Peyer's patch (tissue), 4 donors: ENCODE results near the gene MATK. TPM values are rescaled to one million over a fixed set of nuclear protein-coding genes. Genes with fewer than 3 reads are reported as not detected.

Experiments
- DNase-seq, 3 donors: peaks; one replicate each; pipeline ENCODE4 v3.0.0-alpha.2; 2017 to 2019
- H3K27ac ChIP-seq, 4 donors: fragments of 200-600 bp; sonication (generic); one replicate each; pipeline ENCODE4 v1.5.1; 2016 to 2019
- H3K27me3 ChIP-seq, 2 donors: fragments of 200-600 bp; sonication (generic); one replicate each; pipeline ENCODE4 v1.5.1; 2019
- H3K36me3 ChIP-seq, 3 donors: fragments of 200-600 bp; sonication (generic); one replicate each; pipeline ENCODE4 v1.5.1; 2016 to 2019
- H3K4me1 ChIP-seq, 4 donors: fragments of 200-600 bp; sonication (generic); one replicate each; pipeline ENCODE4 v1.5.1; 2016 to 2019
- H3K4me3 ChIP-seq, 4 donors: fragments of 200-600 bp; sonication (generic); 1 replicate in 3 of 4; 2 replicates in 1 of 4; pipeline ENCODE4 v1.5.1; 2016 to 2019; ENCODE audit warnings: mild to moderate bottlenecking in 1 of 4
- H3K9me3 ChIP-seq, 4 donors: fragments of 200-600 bp; sonication (generic); one replicate each; pipeline ENCODE4 v1.5.1; 2016 to 2019; ENCODE audit warnings: mild to moderate bottlenecking in 1 of 4
- POLR2A ChIP-seq, 2 donors: fragments of 450-650 bp; IDR thresholded peaks; one replicate each; pipeline ENCODE4 v1.5.1; 2017; ENCODE audit warnings: antibody characterized with exemption in 2 of 2, mild to moderate bottlenecking in 2 of 2, moderate library complexity in 2 of 2
- small RNA-seq, 2 donors: library from RNA; depleted of rRNA; stranded (forward); fragments of <200 nt; gene quantifications; one replicate each; pipeline ENCODE3, GENCODE V24; 2016
- total RNA-seq, 4 donors: library from RNA; depleted of rRNA; stranded (reverse); fragments of >200 nt; gene quantifications; one replicate each; pipeline ENCODE4 v1.1.0, GENCODE V29; 2016
- TF ChIP-seq, protein P1 (sequence below), 6 experiments: fragments of 450-650 bp in 4 of 6; fragments of 200-600 bp in 2 of 6; sonication (generic) in 1 of 6; IDR thresholded peaks; one replicate each; pipeline ENCODE4 v1.5.1; 2017 to 2019; ENCODE audit warnings: antibody characterized with exemption in 6 of 6, mild to moderate bottlenecking in 3 of 6, moderate library complexity in 1 of 6

Gene MATK
- total RNA-seq, 4 donors from 2014 or later, result 2.5 to 13.1 (median 5.6) TPM

DNA sequence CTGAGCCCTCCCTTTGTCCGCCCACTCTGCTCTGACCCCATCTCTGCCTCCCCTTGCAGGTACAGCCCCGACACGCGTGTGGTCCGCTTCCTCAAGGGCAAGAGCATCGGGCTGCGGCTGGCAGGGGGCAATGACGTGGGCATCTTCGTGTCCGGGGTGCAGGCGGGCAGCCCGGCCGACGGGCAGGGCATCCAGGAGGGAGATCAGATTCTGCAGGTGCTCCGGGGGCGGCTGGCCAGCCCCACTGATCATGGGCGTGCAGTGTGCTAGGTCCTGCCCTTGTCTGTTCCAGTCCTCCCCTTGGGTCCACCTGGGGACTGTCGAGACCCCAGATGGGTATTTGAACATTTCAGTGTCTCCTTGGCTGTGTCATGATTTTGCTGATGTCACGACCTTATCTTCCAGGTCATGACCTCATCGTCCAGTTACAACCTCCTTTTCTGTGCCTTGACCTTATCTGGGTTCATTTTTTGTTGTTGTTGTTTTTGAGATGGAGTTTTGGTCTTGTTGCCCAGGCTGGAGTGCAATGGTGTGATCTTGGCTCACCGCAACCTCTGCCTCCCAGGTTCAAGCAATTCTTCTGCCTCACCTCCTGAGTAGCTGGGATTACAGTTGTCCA lies 50.0 kb downstream of the MATK start:
- Histone ChIP-seq H3K27ac (no peak overlapping the region), H3K27me3 (no peaks in the 10 kb centered on the region), H3K4me3 (no peak overlapping the region), H3K4me1 (no peaks in the 10 kb centered on the region), H3K36me3 (peaks cover 0 to 75% (median 5%) of the 10 kb centered on the region in 3 donors), H3K9me3 (no peaks in the 10 kb centered on the region)
- no peak for DNase-seq
- TF ChIP-seq POLR2A (IDR thresholded peaks at IDR 0.05), result no peak
- TF ChIP-seq, protein P1, sequence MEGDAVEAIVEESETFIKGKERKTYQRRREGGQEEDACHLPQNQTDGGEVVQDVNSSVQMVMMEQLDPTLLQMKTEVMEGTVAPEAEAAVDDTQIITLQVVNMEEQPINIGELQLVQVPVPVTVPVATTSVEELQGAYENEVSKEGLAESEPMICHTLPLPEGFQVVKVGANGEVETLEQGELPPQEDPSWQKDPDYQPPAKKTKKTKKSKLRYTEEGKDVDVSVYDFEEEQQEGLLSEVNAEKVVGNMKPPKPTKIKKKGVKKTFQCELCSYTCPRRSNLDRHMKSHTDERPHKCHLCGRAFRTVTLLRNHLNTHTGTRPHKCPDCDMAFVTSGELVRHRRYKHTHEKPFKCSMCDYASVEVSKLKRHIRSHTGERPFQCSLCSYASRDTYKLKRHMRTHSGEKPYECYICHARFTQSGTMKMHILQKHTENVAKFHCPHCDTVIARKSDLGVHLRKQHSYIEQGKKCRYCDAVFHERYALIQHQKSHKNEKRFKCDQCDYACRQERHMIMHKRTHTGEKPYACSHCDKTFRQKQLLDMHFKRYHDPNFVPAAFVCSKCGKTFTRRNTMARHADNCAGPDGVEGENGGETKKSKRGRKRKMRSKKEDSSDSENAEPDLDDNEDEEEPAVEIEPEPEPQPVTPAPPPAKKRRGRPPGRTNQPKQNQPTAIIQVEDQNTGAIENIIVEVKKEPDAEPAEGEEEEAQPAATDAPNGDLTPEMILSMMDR (IDR thresholded peaks at IDR 0.05), result no peak

DNA sequence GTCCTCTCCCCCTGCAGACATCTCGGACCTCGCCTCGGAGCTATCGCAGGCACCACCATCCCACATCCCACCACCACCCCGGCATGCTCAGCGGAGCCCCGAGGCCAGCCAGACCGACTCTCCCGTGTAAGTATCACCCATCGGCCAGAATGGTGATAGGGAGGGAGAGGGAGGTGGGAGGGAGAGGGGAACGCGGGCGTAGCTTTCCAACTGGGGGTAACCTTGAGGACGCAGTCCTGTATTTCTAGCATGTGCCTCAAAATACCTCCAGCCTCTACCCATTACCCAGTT lies 51.9 kb downstream of the MATK start:
- no peaks in the 10 kb centered on the region for H3K4me1 ChIP-seq
- H3K27ac ChIP-seq, result no peak overlapping the region
- H3K9me3 ChIP-seq, result no peaks in the 10 kb centered on the region
- no peaks in the 10 kb centered on the region for H3K27me3 ChIP-seq
- DNase-seq, result no peak
- TF ChIP-seq, protein P1 (IDR thresholded peaks at IDR 0.05), result no peak
- TF ChIP-seq POLR2A (IDR thresholded peaks at IDR 0.05), result no peak
- peaks cover 0 to 76% (median 0%) of the 10 kb centered on the region in 3 donors for H3K36me3 ChIP-seq
- H3K4me3 ChIP-seq, result no peak overlapping the region

DNA sequence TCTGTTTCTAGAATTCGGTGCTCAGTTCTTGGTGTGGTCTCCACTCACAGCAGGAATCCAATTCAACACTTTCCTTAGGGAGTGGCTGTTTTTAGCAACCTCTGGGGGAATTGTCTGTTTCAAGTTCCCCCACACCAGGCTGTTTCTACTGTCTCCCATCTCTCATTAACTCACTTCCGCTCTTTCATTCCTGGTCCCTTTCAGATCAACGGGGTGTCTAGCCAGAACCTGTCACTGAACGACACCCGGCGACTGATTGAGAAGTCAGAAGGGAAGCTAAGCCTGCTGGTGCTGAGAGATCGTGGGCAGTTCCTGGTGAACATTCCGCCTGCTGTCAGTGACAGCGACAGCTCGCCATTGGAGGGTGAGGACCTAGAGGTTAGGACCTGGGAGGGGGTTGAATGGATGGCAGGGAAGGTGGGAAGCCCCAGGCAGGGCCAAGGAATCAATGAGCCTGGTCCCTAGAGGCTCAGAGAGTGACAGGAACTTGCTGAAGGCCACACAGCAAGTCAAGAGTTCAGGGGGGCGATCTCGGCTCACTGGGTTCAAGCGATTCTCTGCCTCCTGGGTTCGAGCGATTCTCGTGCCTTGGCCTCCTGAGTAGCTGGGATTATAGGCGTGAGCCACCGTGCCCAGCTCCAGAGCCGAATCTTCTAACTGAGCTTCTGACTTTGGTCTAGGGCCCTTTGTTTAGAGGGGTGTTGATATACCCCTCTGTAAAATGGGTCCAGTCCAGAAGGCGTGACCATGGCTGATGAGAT lies 52.5 kb downstream of the MATK start:
- Histone ChIP-seq H3K4me1 (no peaks in the 10 kb centered on the region), H3K27me3 (no peaks in the 10 kb centered on the region), H3K27ac (no peak overlapping the region), H3K4me3 (no peak overlapping the region), H3K9me3 (no peaks in the 10 kb centered on the region), H3K36me3 (peaks cover 0 to 71% (median 0%) of the 10 kb centered on the region in 3 donors)
- DNase-seq, result no peak
- no peak for TF ChIP-seq POLR2A (IDR thresholded peaks at IDR 0.05)

DNA sequence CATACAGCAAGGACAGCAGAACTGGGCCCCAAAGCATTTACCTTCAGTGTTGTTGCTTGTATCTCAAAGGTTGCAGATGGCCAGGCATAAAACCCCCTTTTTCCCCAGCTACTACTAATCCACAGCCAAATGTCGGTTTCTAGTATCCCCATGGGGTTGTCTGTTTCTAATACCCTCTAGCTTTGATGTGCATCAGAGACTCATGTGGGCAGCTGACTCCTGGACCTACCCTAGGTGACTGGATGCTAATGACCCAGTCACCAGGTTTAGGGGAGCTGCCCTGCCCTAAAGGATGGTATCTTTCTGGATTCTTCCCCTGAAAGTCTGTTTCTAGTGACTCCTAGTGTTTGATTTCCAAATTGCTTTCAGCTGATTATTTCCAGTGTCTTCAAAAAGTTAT lies 54.1 kb downstream of the MATK start:
- no peak for DNase-seq
- H3K27me3 ChIP-seq, result no peaks in the 10 kb centered on the region
- H3K36me3 ChIP-seq, result peaks cover 0 to 62% (median 0%) of the 10 kb centered on the region in 3 donors
- no peaks in the 10 kb centered on the region for H3K4me1 ChIP-seq
- no peaks in the 10 kb centered on the region for H3K9me3 ChIP-seq
- no peak overlapping the region for H3K4me3 ChIP-seq
- H3K27ac ChIP-seq, result no peak overlapping the region
- TF ChIP-seq POLR2A (IDR thresholded peaks at IDR 0.05), result no peak
- TF ChIP-seq, protein P1 (IDR thresholded peaks at IDR 0.05), result no peak

DNA sequence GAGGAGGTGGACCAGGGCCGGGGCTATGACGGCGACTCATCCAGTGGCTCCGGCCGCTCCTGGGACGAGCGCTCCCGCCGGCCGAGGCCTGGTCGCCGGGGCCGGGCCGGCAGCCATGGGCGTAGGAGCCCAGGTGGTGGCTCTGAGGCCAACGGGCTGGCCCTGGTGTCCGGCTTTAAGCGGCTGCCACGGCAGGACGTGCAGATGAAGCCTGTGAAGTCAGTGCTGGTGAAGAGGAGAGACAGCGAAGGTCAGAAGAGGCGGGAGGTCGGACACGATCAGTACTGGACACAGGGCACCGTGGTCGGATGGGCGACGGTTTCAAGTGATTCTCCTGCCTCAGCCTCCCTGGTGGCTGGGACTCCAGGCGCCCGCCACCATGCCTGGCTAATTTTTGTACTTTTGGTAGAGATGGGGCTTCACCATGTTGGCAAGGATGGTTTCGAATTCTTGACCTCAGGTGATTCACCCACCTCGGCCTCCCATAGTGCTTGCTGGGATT lies 55.7 kb downstream of the MATK start:
- peaks cover 0 to 52% (median 0%) of the 10 kb centered on the region in 3 donors for H3K36me3 ChIP-seq
- no peaks in the 10 kb centered on the region for H3K27me3 ChIP-seq
- no peak for DNase-seq
- no peak overlapping the region for H3K4me3 ChIP-seq
- peaks cover 0 to 5% (median 0%) of the 10 kb centered on the region in 4 donors for H3K4me1 ChIP-seq
- H3K27ac ChIP-seq, result no peak overlapping the region
- no peaks in the 10 kb centered on the region for H3K9me3 ChIP-seq
- TF ChIP-seq POLR2A (IDR thresholded peaks at IDR 0.05), result no peak
- TF ChIP-seq, protein P1 (IDR thresholded peaks at IDR 0.05), result no peak

Small RNA genes within 50 kb of the gene (small RNA-seq; reads per million reads assigned to genes)
- gene AC005777.1, result 0 reads per million in 2 donors

Other genes starting within 250 kb of the MATK start
- 10 to 100 TPM in 1 of 4 donors, 1 to 10 TPM in 2, not detected in 1; 1.8 to 11.1 (median 2.4) TPM for gene TEKTIP1, start 247.2 kb downstream of the MATK start, total RNA-seq
- 100 to 1,000 TPM in 2 of 4 donors, 10 to 100 TPM in 2; 76.5 to 146 (median 104) TPM for gene MFSD12, start 228.8 kb downstream of the MATK start, total RNA-seq
- gene HMG20B, start 213.4 kb downstream of the MATK start, total RNA-seq, result 100 to 1,000 TPM in 2 of 4 donors, 10 to 100 TPM in 2; 70.4 to 236 (median 117) TPM
- 1 to 10 TPM in 2 of 4 donors, under 1 TPM in 2; 0.13 to 5.8 (median 0.70) TPM for gene GIPC3, start 200.9 kb downstream of the MATK start, total RNA-seq
- gene TBXA2R, start 179.5 kb downstream of the MATK start, total RNA-seq, result 1 to 10 TPM in 2 of 4 donors, under 1 TPM in 1, not detected in 1; 0.80 to 5.0 (median 1.6) TPM
- gene CACTIN, start 159.6 kb downstream of the MATK start, total RNA-seq, result 10 to 100 TPM; 21.2 to 60.2 (median 33.3) TPM
- gene PIP5K1C, start 85.9 kb downstream of the MATK start, total RNA-seq, result 10 to 100 TPM; 22.6 to 27.2 (median 26.1) TPM
- gene TJP3, start 78.0 kb downstream of the MATK start, total RNA-seq, result 100 to 1,000 TPM in 3 of 4 donors, 10 to 100 TPM in 1; 93.3 to 364 (median 286) TPM
- gene APBA3, start 24.7 kb downstream of the MATK start, total RNA-seq, result 10 to 100 TPM; 28.5 to 48.1 (median 41.8) TPM
- gene MRPL54, start 23.7 kb downstream of the MATK start, total RNA-seq, result 10 to 100 TPM; 21.4 to 58.5 (median 47.2) TPM
- not detected for gene RAX2, start 14.2 kb downstream of the MATK start, total RNA-seq
- gene ZFR2, start 82.7 kb upstream of the MATK start, total RNA-seq, result not detected
- gene ATCAY, start 94.3 kb upstream of the MATK start, total RNA-seq, result under 1 TPM in 2 of 4 donors, not detected in 2; 0.13 to 0.47 TPM
- not detected for gene NMRK2, start 146.7 kb upstream of the MATK start, total RNA-seq
- 100 to 1,000 TPM in 1 of 4 donors, 10 to 100 TPM in 3; 61.3 to 106 (median 88.1) TPM for gene DAPK3, start 184.7 kb upstream of the MATK start, total RNA-seq
- gene EEF2, start 199.1 kb upstream of the MATK start, total RNA-seq, result 1,000 to 10,000 TPM in 3 of 4 donors, 100 to 1,000 TPM in 1; 914 to 1,425 (median 1,203) TPM
- gene PIAS4, start 221.4 kb upstream of the MATK start, total RNA-seq, result 10 to 100 TPM; 15.9 to 47.9 (median 24.2) TPM